Progenitor cell of endocrine pancreas (in vitro differentiated cells): Measurements from ENCODE around the gene IPO5. TPM values are rescaled to one million over a fixed set of nuclear protein-coding genes. Genes with fewer than 3 reads are reported as not detected.

ENCODE experiments used
- DNase-seq: peaks from one replicate; pipeline ENCODE4 v3.0.0; 2021; ENCODE audit warnings: low spot score; ENCODE audit not compliant: unreplicated experiment
- H3K27ac Mint-ChIP-seq: 2 replicates; pipeline ENCODE4 v1.8.0; 2021; ENCODE audit warnings: mild to moderate bottlenecking, moderate library complexity, mixed read lengths
- H3K27me3 Mint-ChIP-seq: 2 replicates; pipeline ENCODE4 v1.8.0; 2021; ENCODE audit warnings: mixed read lengths
- H3K36me3 Mint-ChIP-seq: 2 replicates; pipeline ENCODE4 v1.8.0; 2022; ENCODE audit warnings: mixed read lengths; ENCODE audit not compliant: insufficient read depth
- H3K4me1 Mint-ChIP-seq: 2 replicates; pipeline ENCODE4 v1.8.0; 2021; ENCODE audit warnings: low read depth, mixed read lengths
- H3K4me3 Mint-ChIP-seq: 2 replicates; pipeline ENCODE4 v1.8.0; 2021; ENCODE audit warnings: low read depth, mild to moderate bottlenecking, moderate library complexity, mixed read lengths
- H3K9me3 Mint-ChIP-seq: 2 replicates; pipeline ENCODE4 v1.8.0; 2021; ENCODE audit warnings: low read depth, mixed read lengths
- CTCF ChIP-seq: fragments of 200-600 bp; sonication (generic); IDR thresholded peaks from one replicate; pipeline ENCODE4 v1.5.0; 2021; ENCODE audit warnings: antibody characterized with exemption, mild to moderate bottlenecking; ENCODE audit not compliant: unreplicated experiment
- total RNA-seq: library from RNA; stranded (reverse); gene quantifications from 2 replicates; pipeline ENCODE4 v1.2.1, GENCODE V29; 2021

Gene IPO5
- total RNA-seq, 1 donor from 2014 or later, result 208 TPM

GRCh38 chr13:98054301-98054700 lies 100.8 kb downstream of the IPO5 start:
- peaks cover 11% of the 10 kb centered on the region for H3K4me1 Mint-ChIP-seq
- H3K9me3 Mint-ChIP-seq, result peaks cover 9% of the 10 kb centered on the region
- no peak for TF ChIP-seq CTCF
- no peak for DNase-seq
- peaks cover 1% of the 10 kb centered on the region for H3K36me3 Mint-ChIP-seq
- H3K27ac Mint-ChIP-seq, result no peak overlapping the region
- H3K27me3 Mint-ChIP-seq, result no peaks in the 10 kb centered on the region
- no peak overlapping the region for H3K4me3 Mint-ChIP-seq

GRCh38 chr13:98055623-98056022 lies 102.1 kb downstream of the IPO5 start:
- DNase-seq, result no peak
- H3K27ac Mint-ChIP-seq, result peak overlapping the region; percentile 69
- peaks cover 9% of the 10 kb centered on the region for H3K9me3 Mint-ChIP-seq
- H3K4me1 Mint-ChIP-seq, result peaks cover 7% of the 10 kb centered on the region
- TF ChIP-seq CTCF, result no peak
- no peak overlapping the region for H3K4me3 Mint-ChIP-seq
- H3K27me3 Mint-ChIP-seq, result no peaks in the 10 kb centered on the region
- H3K36me3 Mint-ChIP-seq, result peaks cover 1% of the 10 kb centered on the region

DNA sequence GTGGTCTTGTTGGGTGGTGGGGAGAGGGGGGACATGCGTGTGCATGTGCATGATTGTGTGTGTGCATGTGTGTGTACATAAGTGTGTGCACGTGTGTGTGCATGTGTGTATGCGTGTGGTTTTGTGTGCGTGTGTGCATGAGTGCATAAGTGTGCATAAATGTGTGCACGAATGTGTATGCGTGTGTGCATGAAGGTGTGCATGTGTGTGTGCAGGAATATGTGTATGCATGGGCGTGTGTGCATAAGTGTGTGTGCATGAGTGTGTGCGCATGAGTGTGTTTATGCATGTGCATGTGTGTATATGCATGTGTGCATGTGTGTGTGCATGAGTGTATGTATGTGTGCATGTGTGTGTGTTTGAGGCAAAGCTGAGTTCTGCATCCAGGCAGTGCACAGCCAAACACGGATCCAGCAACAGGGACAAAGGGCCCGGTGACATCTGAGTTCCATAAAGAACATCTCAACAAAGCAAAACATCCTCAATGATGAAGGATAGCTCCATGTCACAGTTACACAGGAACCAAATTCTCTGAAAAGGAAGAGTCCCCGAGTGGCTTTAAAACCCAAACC lies 103.5 kb downstream of the IPO5 start:
- TF ChIP-seq CTCF, result no peak
- Mint-ChIP-seq H3K4me3 (no peak overlapping the region), H3K9me3 (peaks cover 9% of the 10 kb centered on the region), H3K4me1 (peaks cover 7% of the 10 kb centered on the region), H3K27ac (no peak overlapping the region), H3K36me3 (peaks cover 1% of the 10 kb centered on the region), H3K27me3 (no peaks in the 10 kb centered on the region)
- DNase-seq, result no peak

- no peaks in the 10 kb centered on the region for H3K27me3 Mint-ChIP-seq
- no peak overlapping the region for H3K4me3 Mint-ChIP-seq
- no peak for TF ChIP-seq CTCF
- no peak overlapping the region for H3K27ac Mint-ChIP-seq
- no peak for DNase-seq
- no peaks in the 10 kb centered on the region for H3K9me3 Mint-ChIP-seq
- H3K36me3 Mint-ChIP-seq, result peaks cover 1% of the 10 kb centered on the region
- H3K4me1 Mint-ChIP-seq, result peaks cover 7% of the 10 kb centered on the region
Measured at GRCh38 chr13:98059276-98059675, 105.8 kb downstream of the IPO5 start.

- TF ChIP-seq CTCF, result no peak
- Mint-ChIP-seq H3K27me3 (no peaks in the 10 kb centered on the region), H3K4me3 (no peak overlapping the region), H3K36me3 (peaks cover 1% of the 10 kb centered on the region), H3K9me3 (no peaks in the 10 kb centered on the region), H3K4me1 (peaks cover 6% of the 10 kb centered on the region), H3K27ac (no peak overlapping the region)
- DNase-seq, result no peak
Measured at GRCh38 chr13:98060282-98060681, 106.8 kb downstream of the IPO5 start.
